Activated T-cell treated with anti-CD3 and anti-CD28 coated beads for 1 hour (primary cell): ENCODE results near the gene ANK3.

Experiments
- DNase-seq: peaks from one replicate; pipeline ENCODE4 v3.0.0-alpha.2; 2020; ENCODE audit warnings: low read depth

The ANK3 gene

DNA sequence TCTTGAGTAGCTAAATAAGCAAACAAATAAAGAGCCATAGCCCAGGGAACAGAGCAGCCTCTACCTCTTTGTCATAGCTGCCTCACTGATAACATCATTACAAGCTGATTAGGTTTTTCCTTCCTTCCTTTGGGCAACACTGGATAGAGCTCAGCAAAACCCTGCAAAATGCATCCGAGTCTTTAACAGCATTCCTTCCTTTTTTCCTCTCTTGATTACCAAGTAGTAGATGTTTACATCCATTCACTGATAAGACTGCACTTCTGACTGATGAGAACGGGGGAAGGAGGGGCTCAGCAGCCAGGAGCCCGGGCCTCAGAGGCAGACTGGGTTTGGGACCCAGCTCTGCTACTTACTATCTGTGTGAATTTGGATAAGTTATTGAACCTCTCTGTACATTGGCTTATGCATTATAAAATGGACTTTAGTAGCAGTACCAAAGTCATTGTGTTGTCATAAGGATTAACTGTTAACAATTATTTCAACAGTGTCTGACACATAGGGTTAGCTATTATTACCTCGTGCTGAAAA lies 214.2 kb downstream of the ANK3 start:
- no peak for DNase-seq

DNA sequence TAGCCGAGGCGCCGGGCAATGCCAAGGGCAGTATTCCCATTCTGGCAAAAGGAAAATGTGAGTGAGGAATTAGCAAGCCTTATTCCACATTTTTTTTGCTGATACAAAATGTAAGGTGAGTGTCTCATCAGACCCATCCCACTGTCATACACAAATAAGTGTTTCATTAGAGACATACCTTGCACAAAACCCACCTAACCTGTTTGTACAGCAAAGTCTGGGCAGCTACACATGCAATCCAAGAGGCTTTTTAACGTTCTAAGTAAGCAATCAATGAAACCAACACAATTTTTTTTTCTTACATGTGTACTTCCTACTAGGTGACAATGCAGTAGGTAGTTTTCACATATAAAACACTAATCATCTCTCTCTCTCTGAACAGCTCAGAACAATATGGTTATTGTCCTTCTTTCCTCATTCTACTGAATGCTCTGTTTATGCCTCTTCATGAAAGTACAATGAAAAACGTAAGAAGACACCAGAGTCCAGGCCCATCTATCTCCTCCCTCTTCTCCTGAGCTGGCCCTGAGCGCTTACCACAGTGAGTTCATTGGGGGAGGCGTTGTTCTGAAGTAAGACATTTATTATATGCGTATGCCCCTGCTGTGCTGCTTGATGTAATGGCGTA lies 217.2 kb downstream of the ANK3 start:
- no peak for DNase-seq

DNA sequence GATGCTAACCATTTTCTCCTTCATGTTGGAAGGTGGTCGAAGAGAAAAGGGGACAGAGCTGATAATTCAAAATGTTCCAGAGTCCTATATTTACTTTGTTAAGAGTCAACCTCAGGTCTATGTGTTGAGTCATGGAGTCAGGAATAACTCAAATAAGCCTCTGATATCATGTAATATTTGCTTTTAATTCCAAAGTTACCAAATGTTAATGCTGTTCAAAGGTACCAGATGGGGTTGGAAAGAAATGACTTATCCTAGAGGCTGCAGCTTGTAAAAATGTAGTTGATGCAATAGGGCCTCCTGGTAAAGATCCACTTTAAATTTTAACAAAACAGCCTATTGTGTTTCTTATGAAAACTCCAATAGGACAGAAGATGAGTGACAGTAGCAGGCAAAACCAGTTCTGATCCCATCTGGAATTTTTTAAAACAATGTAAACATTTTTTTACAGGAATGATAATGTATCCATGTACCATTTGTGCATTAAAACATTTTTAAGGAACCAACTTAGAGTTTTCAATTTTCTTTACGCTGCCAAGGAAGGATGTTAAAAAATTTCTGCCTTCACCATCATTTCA lies 218.2 kb downstream of the ANK3 start:
- no peak for DNase-seq

DNA sequence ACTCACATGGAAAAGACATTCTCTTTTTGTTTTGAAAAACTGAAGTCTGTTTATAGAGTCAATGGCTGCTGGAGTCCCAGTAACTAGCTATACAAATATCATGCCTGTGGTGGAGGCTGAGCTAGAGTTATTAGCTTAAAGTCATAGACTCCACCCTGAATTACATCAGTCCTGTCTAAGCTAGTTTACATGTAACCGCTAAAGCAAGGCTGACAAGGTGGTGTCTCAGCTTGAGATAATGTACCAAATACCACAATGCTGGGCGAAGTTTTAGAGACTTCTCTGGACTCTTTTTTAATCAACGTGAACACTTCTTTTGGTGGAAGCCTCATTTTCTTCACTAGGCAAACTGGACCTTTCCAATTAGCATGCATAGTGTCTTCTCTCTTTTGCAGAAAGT lies 219.4 kb downstream of the ANK3 start:
- DNase-seq = no peak

DNA sequence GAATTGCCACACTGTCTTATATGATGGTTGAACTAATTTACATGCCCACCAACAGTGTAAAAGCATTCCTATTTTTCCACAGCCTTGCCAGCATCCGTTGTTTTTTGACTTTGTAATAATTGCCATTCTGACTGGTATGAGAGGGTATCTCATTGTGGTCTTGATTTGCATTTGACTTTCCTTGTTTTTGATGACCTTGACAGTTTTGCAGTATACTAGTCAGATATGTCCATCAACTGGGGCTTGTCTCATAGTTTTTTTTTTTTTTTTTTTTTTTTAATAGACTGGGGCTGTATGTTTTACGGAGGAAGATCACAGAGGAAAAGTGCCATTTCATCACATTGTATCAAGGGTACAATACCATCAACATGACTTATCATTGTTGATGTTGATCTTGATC lies 220.6 kb downstream of the ANK3 start:
- DNase-seq = no peak

DNA sequence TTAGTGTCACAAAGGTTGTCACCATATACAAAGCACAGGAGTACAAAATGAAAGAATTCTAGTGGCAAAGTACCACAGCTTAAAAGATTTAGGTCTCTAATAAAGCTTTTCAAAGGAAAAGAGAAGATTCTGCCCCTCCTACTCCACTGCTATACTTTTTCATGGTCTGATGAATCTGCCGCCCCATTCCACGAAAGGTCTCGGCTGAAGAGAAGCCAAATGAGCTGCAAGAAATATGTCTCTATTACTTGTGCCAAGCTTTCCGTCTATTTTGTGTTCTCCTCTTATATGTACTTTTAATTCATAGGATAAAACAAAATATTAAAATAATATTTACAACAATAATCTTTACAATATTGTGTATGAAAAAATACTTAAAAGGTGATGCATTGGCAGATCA lies 222.6 kb downstream of the ANK3 start:
- no peak for DNase-seq

DNA sequence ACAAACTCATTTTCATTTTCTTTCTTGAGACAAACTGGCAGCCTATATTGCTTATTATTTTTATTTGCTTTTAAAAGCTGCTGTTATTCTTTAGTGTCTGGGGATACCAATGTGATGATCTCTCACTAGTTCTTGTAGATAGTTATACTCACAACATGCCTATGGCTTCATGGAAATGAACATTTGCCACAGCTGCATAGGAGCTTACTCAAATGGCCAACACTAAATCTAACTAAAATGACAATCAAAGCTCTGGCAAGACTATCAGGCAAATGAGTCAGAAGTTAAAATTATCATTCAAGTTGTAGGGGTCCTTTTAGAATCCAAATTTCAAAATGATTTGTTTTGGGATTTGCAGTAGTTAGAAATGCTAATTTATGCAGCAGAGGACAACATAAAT lies 225.9 kb downstream of the ANK3 start:
- no peak for DNase-seq

DNA sequence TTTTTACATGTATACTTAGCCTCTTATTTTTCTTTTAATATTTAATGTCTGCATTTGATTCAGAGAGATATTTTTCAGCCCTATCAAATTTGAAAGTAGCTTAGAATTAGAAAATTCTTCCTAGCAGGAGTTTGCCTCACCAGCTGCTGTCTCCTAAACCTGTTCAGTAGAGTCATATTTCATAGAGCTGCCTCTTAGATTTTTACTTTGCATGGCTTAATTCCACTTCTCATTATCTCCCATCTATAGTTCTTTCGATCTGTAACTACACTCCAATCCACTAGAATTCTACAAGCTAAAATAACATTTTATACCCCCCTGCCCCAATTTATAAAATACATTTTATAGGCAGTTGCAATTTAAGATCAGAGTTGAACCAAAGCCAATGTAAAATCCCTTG lies 227.0 kb downstream of the ANK3 start:
- no peak for DNase-seq

DNA sequence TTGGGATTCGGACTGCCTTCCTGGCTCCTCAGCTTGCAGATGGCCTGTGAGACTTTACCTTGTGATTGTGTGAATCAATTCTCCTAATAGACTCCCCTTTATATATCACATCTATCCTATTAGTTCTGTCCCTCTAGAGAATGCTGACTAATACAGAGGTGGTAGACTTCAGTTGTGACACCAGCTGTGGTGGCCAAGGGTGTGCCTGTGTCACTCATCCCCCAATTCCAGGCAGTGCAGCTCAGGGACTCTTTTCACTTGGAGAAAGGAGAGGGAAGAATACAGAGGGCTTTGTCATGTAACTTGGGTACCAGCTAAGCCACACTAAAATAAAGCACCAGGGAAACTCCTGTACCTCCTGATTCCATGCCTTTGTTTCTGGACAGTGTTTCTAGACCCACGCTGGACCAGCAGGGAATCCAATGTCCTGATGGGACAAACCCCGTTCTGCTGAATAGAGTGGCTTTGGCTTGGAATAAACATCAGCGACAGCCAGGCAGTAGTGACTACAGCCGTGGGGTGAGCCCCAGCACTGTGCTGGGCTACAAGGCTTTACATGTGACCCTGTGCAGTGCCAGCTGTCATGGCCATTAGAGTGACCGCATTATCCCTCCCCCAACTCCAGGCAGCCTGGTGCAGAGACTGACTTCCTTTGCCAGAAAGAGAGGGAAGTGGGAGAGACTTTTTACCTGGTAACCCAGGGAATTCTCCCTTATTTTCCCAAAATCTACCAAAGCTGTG lies 233.6 kb downstream of the ANK3 start:
- no peak for DNase-seq

DNA sequence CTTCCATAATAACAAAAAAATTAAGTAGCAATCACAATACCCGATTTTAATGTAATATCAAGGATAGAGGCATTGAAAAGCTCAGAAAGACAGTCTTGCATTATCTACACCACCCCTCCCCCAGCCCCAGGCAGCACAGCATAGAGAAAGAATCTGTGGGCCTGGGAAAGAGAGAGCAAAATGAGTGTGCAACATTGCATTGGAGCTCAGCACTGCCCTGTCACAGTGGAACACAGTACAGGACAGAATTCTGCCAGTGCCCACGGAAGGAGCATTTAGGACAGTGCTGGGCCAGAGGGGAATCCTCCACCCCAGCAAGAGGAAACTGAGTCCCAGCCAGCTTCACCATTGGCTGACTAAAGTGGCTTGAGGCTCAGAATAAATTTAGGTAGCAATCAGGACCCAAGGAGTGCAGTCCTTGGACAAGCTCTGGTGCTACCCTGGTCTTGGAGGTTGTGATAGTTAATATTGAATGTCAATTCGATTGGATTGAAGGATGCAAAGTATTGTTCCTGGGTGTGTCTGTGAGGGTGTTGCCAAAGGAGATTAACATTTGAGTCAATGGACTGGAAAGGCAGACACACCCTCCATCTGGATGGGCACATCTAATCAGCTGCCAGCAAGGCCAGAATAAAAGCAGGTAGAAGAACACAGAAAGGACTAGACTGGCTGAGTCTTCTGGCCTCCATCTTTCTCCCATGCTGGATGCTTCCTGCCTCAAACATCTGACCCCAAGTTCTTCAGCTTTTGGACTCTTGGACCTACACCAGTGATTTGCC lies 234.4 kb downstream of the ANK3 start:
- no peak for DNase-seq

DNA sequence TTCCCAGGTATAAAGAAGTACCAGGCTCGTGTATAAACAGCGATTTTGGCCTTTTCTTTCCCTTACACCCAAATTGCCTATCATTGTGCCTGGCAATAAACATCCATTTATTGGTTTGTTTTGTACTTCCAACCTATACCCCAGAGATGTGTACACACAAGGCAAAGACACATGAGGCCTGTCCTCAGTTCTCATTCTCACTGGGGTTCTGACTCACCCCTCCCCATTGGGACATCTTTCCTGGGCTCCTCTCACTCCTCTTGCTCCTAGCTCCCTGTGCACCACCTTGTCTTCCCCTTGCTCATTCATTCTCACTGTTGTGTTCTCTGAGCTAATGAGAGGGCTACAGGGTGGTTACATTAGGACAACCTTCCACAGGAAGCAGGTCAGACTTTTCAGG lies 240.7 kb downstream of the ANK3 start:
- DNase-seq = no peak

DNA sequence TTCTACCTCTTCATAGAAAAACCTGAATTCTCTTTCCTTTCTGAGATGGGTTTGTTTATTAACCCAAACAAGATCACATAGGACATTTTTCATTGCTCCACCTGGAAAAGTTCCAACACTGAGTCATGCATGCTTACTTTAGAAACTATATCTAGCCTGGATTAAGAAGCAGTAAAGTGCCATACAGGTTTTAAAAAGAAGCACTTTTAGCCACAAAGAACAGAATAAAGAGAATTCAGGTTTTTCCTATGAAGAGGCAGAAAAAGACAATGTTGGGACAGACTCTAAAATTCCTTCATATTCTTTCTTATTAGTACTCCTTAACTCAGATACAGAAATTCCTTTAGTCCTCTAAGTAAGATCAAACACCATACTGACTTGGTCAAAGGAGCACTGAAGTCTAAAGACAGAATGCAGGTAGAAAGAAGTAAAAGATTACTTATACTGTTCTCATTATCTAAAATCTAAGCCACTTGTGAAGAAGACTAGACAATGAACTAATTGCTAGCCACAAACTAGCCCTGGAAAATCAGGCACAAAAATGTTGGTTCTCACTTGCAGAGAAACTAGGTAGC lies 241.3 kb downstream of the ANK3 start:
- no peak for DNase-seq

DNA sequence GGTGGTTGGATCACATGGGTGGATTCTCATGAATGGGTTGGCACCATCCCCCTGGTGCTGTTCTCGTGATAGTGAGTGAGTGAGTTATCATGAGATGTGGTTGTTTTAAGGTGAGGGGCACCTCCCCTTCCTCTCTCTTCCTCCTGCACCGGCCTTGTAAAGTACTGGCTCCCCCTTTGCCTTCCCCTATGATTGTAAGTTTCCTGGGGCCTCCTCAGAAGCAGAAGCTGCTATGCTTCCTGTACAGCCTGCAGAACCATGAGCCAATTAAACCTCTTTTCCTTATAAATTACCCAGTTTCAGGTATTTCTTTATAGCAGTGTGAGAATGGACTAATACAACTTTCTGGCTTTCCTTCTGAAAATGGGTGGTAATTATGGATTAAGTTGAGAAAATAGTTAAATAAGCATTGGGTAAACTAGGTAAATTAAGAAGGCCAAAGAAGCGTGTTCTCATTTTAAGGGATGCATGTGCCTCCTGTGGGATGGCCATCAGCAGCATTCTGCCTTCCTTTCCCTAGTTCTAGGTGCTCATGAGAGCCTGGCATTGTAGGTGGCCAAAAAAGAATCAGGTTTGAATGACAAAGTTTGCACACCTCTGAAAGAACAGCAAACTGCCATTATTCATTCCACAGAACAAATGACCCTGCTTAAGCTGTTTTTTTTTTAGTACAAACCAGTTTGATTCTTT lies 242.0 kb downstream of the ANK3 start:
- DNase-seq = no peak

DNA sequence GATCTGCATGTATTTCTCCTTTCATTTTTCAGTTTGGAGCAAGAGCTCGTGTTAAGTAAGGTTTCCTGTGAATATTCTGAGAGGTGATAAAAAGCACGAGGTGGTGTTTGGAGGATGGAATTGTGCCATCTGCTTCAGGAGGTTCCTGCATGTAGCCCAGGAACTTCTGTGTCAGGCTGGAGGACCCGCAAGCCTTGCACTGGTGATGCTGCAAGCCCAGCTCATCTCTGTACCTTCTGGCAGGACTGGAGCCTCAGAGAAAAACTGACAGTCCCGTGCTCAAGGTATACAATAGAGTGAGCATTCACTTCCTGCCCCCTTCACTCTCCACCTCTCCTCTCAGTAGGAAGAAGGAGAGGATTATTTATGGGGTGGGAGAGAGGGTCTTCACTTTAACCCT lies 242.7 kb downstream of the ANK3 start:
- DNase-seq = no peak

DNA sequence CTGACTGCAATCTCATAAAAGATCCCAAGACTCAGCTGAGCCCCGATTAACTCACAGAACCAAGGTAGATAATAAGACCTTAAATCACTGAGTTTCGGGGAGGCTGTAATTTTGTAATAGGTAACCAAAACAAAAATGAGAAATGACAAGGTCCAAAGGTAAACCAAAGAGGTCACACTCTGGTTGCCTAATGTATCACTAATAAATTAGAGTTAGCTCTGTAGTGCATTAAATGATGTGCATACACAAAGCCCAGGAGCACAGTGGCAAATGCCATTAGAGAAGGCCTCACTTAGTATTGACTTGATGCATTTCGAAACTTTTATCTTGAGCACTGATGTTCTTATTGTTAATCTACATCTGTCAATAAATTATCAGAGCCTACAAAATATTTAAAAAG lies 245.6 kb downstream of the ANK3 start:
- DNase-seq = no peak

DNA sequence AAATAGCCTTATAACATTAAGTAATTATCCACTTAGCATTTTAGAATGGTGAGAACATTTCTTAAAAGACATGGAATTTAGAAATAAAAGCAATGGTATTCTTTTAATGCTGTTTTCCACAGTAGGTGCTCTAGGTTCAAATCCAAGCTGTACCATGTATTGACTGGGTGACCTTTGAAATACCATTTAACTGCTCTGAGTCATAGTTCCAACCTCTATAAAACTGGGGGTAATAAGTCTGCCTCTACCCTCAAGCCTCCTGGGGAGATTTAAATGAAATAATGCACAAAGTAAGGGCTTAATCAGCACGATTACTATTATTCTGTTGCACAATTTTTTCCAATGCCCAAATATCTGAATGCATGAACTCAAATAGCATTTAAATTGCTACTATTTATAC lies 246.9 kb downstream of the ANK3 start:
- no peak for DNase-seq

DNA sequence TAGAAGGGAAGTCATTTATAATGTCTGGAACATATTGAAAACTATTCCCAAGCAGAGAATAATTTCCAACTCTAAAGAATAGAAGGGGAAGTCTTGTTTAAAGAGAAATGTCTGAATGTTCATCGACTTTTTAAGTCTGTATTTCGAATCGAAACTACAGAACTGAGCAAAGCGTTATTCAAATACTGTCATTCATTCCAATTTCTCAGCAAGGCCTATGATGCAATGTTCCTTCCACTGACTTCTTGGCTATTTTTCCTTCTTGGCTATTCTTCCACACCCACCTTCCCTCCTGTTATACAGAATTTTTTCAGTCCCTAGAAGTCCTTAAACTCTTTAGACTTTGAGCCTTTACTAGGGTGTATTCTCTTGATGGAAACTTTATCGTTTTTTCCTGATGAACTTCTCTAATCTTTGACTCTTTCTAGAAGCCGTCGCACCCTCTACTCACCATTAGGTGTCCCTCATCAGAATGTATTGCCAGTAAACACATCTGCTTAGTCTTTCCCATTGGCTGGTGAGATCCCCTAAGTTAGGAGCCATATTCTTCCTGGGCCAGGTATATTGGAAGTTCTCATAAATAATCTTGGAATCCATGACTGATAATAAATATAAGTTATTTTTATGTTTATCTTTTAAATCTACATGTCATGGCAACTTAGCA lies 247.6 kb downstream of the ANK3 start:
- DNase-seq = no peak

DNA sequence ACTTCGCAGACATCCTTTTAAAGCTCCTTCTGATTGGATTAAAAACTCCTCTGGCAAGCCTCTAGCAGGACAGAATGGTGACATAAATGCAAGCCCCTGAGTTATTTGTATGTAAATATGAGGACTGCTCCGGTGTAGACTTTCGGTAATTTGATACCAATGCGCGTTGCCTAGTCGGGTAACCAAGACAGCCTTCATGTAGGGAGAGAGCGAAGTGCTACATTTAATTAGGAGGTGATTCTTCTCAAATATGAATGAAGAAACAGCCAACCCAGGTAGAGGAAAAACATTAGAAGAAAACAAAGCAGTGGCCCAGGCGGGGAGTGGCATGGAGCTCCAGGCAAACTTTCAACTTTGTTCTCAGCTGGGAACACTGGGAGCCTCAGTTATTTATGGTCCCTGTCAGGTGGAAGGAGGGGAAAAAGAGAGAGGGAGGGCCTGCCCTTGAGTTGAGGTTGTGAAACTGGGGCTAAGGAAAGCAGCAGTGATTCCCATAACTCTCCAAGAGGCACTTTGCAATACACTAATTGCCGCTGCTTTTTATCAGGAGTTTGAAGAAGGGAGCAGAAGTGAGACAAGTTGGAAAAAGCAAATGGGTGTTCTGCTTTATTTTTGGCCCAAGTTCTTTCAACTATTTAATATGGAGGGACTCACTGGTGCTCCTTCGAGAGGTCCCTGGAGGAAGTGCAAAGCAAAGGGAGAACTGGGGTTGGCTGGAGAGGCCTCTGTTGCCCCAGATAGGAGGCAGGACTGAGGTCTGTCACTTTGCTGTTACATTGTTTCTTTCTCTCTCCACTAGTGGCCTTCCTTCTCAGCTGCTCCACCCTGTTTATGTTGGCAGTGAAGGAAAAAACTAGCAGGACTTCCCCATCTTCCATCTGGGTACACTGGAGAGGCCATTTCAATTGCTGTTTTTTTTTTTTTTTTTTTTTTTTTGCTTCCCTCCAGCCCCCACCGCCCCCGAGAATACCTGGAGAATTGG lies 248.7 kb downstream of the ANK3 start:
- no peak for DNase-seq

DNA sequence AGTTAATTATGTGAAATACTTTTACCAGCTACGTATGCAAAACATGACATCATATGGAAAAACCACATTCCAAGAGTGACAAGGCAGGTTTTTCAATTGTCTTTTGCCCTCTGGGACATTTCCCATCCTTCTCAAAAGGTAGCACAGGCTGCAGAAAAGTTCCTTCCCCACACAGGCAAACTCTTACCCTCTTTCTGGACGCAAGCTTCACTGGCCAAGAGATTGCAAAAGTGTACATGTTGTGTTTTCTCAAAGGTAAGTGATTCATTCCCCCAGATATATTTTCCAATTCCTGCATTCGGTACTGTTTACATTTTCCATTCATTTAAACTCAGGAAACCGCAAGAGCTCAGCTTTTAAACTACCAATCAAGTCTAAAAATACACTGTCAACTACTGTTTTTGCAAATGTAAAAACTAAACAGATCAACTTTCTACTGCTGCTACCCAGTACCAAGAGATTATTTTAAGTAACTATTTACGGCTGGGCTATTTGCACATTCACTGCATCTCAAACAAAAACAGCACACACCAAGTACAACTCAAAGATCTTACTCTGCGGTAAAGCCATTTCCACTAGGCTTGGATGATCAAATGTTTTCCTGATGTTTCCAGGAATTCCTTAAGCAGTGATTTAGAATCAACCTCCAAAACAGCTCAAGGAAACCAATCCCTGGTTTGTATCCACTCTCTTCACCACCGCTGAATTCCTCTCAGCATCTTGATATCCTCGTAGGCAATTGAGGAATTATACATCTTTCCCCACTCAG lies 249.7 kb downstream of the ANK3 start:
- DNase-seq = no peak
